H9 (cell line): ENCODE results near the gene FAM24B. TPM values are rescaled to one million over a fixed set of nuclear protein-coding genes. Genes with fewer than 3 reads are reported as not detected.

ENCODE experiments used
- DNase-seq: peaks from one replicate; pipeline ENCODE4 v3.0.0-alpha.2; 2017
- H2AFZ ChIP-seq: one replicate; pipeline ENCODE4 v1.6.1; 2013; ENCODE audit warnings: mild to moderate bottlenecking, low read length, control low read depth, moderate library complexity
- H2AK5ac ChIP-seq: 2 replicates; pipeline ENCODE4 v1.6.1; 2013; ENCODE audit warnings: low read length, control low read depth, mixed read lengths; ENCODE audit not compliant: insufficient read length
- H2BK120ac ChIP-seq: one replicate; pipeline ENCODE4 v1.6.1; 2013; ENCODE audit warnings: low read depth, mild to moderate bottlenecking, low read length, control low read depth, inconsistent platforms; ENCODE audit not compliant: poor library complexity, severe bottlenecking
- H2BK12ac ChIP-seq: 2 replicates; pipeline ENCODE4 v1.6.1; 2013; ENCODE audit warnings: low read length, control low read depth, mixed read lengths, low read depth; ENCODE audit not compliant: insufficient read length
- H2BK15ac ChIP-seq: 2 replicates; pipeline ENCODE4 v1.6.1; 2013; ENCODE audit warnings: low read depth, low read length, control low read depth
- H2BK20ac ChIP-seq: one replicate; pipeline ENCODE4 v1.6.1; 2013; ENCODE audit warnings: low read depth, mild to moderate bottlenecking, low read length, control low read depth, inconsistent platforms; ENCODE audit not compliant: poor library complexity, severe bottlenecking
- H2BK5ac ChIP-seq: 2 replicates; pipeline ENCODE4 v1.6.1; 2013; ENCODE audit warnings: low read length, control low read depth, mixed read lengths; ENCODE audit not compliant: insufficient read length
- H3K14ac ChIP-seq: 2 replicates; pipeline ENCODE4 v1.6.1; 2013; ENCODE audit warnings: low read length, control low read depth; ENCODE audit not compliant: insufficient read depth
- H3K18ac ChIP-seq: 2 replicates; pipeline ENCODE4 v1.6.1; 2013; ENCODE audit warnings: low read depth, mild to moderate bottlenecking, mixed read lengths, low read length, control low read depth; ENCODE audit not compliant: insufficient read length
- H3K23ac ChIP-seq: 2 replicates; pipeline ENCODE4 v1.6.1; 2013; ENCODE audit warnings: low read length, control low read depth, mixed read lengths, low read depth; ENCODE audit not compliant: insufficient read length
- H3K23me2 ChIP-seq: 2 replicates; pipeline ENCODE4 v1.6.1; 2013; ENCODE audit warnings: low read depth, mild to moderate bottlenecking, mixed read lengths, low read length, control low read depth; ENCODE audit not compliant: insufficient read length, poor library complexity, severe bottlenecking
- H3K27ac ChIP-seq: 2 replicates; pipeline ENCODE4 v1.5.1; 2013; ENCODE audit warnings: low read length, control low read depth, mixed read lengths, low read depth; ENCODE audit not compliant: insufficient read length
- H3K27me3 ChIP-seq: 2 replicates; pipeline ENCODE4 v1.6.1; 2013; ENCODE audit warnings: low read length, control low read depth, inconsistent platforms; ENCODE audit not compliant: insufficient read depth
- H3K4ac ChIP-seq: 2 replicates; pipeline ENCODE4 v1.6.1; 2013; ENCODE audit warnings: low read depth, mild to moderate bottlenecking, control low read depth, inconsistent platforms, low read length, moderate library complexity
- H3K4me1 ChIP-seq: 2 replicates; pipeline ENCODE4 v1.6.1; 2013; ENCODE audit warnings: low read length, control low read depth, inconsistent platforms; ENCODE audit not compliant: insufficient read depth
- H3K4me2 ChIP-seq: 2 replicates; pipeline ENCODE4 v1.6.1; 2013; ENCODE audit warnings: low read length, control low read depth, mixed read lengths; ENCODE audit not compliant: insufficient read length, insufficient read depth
- H3K56ac ChIP-seq: 2 replicates; pipeline ENCODE4 v1.6.1; 2013; ENCODE audit warnings: low read depth, mild to moderate bottlenecking, mixed read lengths, low read length, control low read depth; ENCODE audit not compliant: insufficient read length
- H3K79me1 ChIP-seq: 2 replicates; pipeline ENCODE4 v1.6.1; 2013; ENCODE audit warnings: low read depth, mild to moderate bottlenecking, moderate library complexity, low read length, control low read depth, inconsistent platforms; ENCODE audit not compliant: insufficient read depth, poor library complexity, severe bottlenecking
- H3K79me2 ChIP-seq: 2 replicates; pipeline ENCODE4 v1.6.1; 2013; ENCODE audit warnings: low read length, control low read depth, inconsistent platforms; ENCODE audit not compliant: insufficient read depth
- H3K9ac ChIP-seq: 2 replicates; pipeline ENCODE4 v1.6.1; 2013; ENCODE audit warnings: low read length, control low read depth, mixed read lengths; ENCODE audit not compliant: insufficient read length; ENCODE audit errors: extremely low read depth
- H3K9me3 ChIP-seq: one replicate; pipeline ENCODE4 v1.6.1; 2013; ENCODE audit warnings: low read depth, low read length, inconsistent platforms; ENCODE audit not compliant: control insufficient read depth
- H3T11ph ChIP-seq: one replicate; pipeline ENCODE4 v1.6.1; 2013; ENCODE audit warnings: mild to moderate bottlenecking, low read length, control low read depth, inconsistent platforms
- H4K20me1 ChIP-seq: one replicate; pipeline ENCODE4 v1.6.1; 2013; ENCODE audit not compliant: control insufficient read depth, insufficient read length, insufficient read depth
- H4K5ac ChIP-seq: 2 replicates; pipeline ENCODE4 v1.6.1; 2013; ENCODE audit warnings: low read depth, mild to moderate bottlenecking, mixed read lengths, low read length, control low read depth; ENCODE audit not compliant: insufficient read length
- H4K8ac ChIP-seq: replicated peaks from 2 replicates; pipeline ENCODE4 v1.6.1; 2013; ENCODE audit warnings: low read length, control low read depth, mixed read lengths, low read depth; ENCODE audit not compliant: insufficient read length
- H4K91ac ChIP-seq: 2 replicates; pipeline ENCODE4 v1.6.1; 2013; ENCODE audit warnings: low read depth, mild to moderate bottlenecking, moderate library complexity, mixed read lengths, low read length, control low read depth; ENCODE audit not compliant: insufficient read length
- H3K27ac Mint-ChIP-seq, 3 experiments: 2 replicates in 2 of 3; 3 replicates in 1 of 3; pipeline ENCODE4 v1.8.0; 2020 to 2021; ENCODE audit warnings: mixed read lengths in 3 of 3, mild to moderate bottlenecking in 1 of 3, moderate library complexity in 1 of 3
- H3K27me3 Mint-ChIP-seq: 2 replicates; pipeline ENCODE4 v1.8.0; 2021; ENCODE audit warnings: low read depth, mild to moderate bottlenecking, moderate library complexity, mixed read lengths
- H3K36me3 Mint-ChIP-seq, 3 experiments: 2 replicates in 2 of 3; 3 replicates in 1 of 3; pipeline ENCODE4 v1.8.0; 2020 to 2021; ENCODE audit warnings: low read depth in 3 of 3, mixed read lengths in 3 of 3; ENCODE audit not compliant: insufficient read depth in 1 of 3
- H3K4me1 Mint-ChIP-seq, 2 experiments: 2 replicates each; pipeline ENCODE4 v1.8.0; 2020; ENCODE audit warnings: mixed read lengths in 2 of 2
- H3K4me3 Mint-ChIP-seq, 2 experiments: 2 replicates in 1 of 2; 3 replicates in 1 of 2; pipeline ENCODE4 v1.8.0; 2020 to 2021; ENCODE audit warnings: mild to moderate bottlenecking in 2 of 2, mixed read lengths in 2 of 2, moderate library complexity in 1 of 2
- H3K9me3 Mint-ChIP-seq, 2 experiments: 2 replicates in 1 of 2; 3 replicates in 1 of 2; pipeline ENCODE4 v1.8.0; 2020; ENCODE audit warnings: mild to moderate bottlenecking in 2 of 2, mixed read lengths in 2 of 2, moderate library complexity in 1 of 2
- CTCF ChIP-seq: fragments of 200-600 bp; sonication (generic); conservative IDR thresholded peaks from 3 replicates; pipeline ENCODE4 v1.8.0; 2021; ENCODE audit warnings: antibody characterized with exemption, mild to moderate bottlenecking
- WGBS: extraction: QIAGEN DNeasy Blood & Tissue Kit; methylation state at CpG from one replicate; pipeline ENCODE4 v1.1.7; 2013; ENCODE audit warnings: missing lambda C conversion rate, low lambda C conversion rate, mixed read lengths; ENCODE audit not compliant: insufficient read length; ENCODE audit errors: extremely low coverage; 5-methylcytosine and 5-hydroxymethylcytosine counted together
- total RNA-seq: library from RNA; stranded (reverse); gene quantifications from 2 replicates; pipeline ENCODE4 v1.2.1, GENCODE V29; 2021

FAM24B gene
- total RNA-seq, 1 experiment from 2014 or later, result not detected

DNA sequence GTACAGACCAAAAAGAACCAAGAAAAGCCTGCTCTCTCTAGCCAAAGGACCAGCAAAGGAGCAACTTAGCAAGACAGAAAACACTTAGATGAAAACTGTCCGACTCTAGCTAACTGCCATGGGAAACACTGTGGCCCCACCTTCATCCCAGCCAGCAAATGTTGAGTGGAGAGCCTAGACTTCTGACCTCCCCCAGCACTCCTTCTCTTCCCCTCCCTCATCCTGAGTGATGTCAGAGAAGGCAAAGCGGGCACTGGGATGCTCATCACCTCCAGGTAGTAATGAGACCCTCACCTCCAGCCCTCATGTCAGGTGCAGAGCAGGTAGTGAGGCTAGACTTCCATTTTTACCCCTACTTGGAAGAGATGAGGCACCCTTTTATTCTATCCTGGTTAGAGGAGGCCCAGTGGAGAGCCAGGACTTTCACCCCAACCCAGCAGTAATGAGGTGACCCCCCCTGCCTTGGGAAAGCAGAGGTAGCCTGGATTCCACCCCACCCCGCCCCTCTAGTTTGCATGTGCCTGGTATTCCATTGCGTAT, 50.6 kb downstream of the FAM24B start:
- H3K23ac ChIP-seq, result no peak overlapping the region
- H3K23me2 ChIP-seq, result no peaks in the 10 kb centered on the region
- H3K79me1 ChIP-seq, result no peaks in the 10 kb centered on the region
- peaks cover 3% of the 10 kb centered on the region; the same call in 1 of the 2 replicates for H3K27me3 Mint-ChIP-seq
- H3K79me2 ChIP-seq, result no peaks in the 10 kb centered on the region
- H3K9ac ChIP-seq, result no peak overlapping the region
- no peak overlapping the region for H2AK5ac ChIP-seq
- no peak overlapping the region for H2BK20ac ChIP-seq
- WGBS, result no CpG with 5 or more reads among the region's 4 CpGs
- no peak overlapping the region for H2BK120ac ChIP-seq
- no peak overlapping the region for H3K18ac ChIP-seq
- H4K8ac ChIP-seq, result no peak overlapping the region
- no peak overlapping the region for H3K14ac ChIP-seq
- no peaks in the 10 kb centered on the region; the same call in 1 of the 2 replicates for H3K27me3 ChIP-seq
- H3K4me1 ChIP-seq, result no peaks in the 10 kb centered on the region; the same call in 1 of the 2 replicates
- no peak overlapping the region for H4K5ac ChIP-seq
- H3K9me3 Mint-ChIP-seq, result no peaks in the 10 kb centered on the region
- DNase-seq, result no peak
- H4K91ac ChIP-seq, result no peak overlapping the region
- H3K4me3 Mint-ChIP-seq, result no peak overlapping the region
- H3K9me3 ChIP-seq, result no peaks in the 10 kb centered on the region
- H3K27ac ChIP-seq, result no peak overlapping the region
- peaks cover 3 to 14% (median 5%) of the 10 kb centered on the region in 3 experiments; a peak in 5 of 7 replicates for H3K36me3 Mint-ChIP-seq
- H3K27ac Mint-ChIP-seq, result no peak overlapping the region
- H3T11ph ChIP-seq, result no peak overlapping the region
- H2BK15ac ChIP-seq, result no peak overlapping the region
- H3K56ac ChIP-seq, result no peak overlapping the region
- H3K4me2 ChIP-seq, result no peak overlapping the region
- no peaks in the 10 kb centered on the region for H4K20me1 ChIP-seq
- peaks cover 4 to 6% of the 10 kb centered on the region in 2 experiments; a peak in 3 of 4 replicates for H3K4me1 Mint-ChIP-seq
- no peak for TF ChIP-seq CTCF
- H3K4ac ChIP-seq, result no peak overlapping the region
- no peak overlapping the region for H2BK5ac ChIP-seq
- H2AFZ ChIP-seq, result no peak overlapping the region
- H2BK12ac ChIP-seq, result no peak overlapping the region
